ENCODE data around the gene SLC25A29.
"Not testable (repeated sequence)": the region's sequence is repeated elsewhere in the genome, so short reads cannot be mapped to it uniquely, and the experiment has no call there.

The SLC25A29 gene

GRCh38 chr14:100313464-100314230 lies 7.4 kb upstream of the SLC25A29 start:
- H3K4me2 ChIP-seq (ENCODE audit: low read depth, low read length, poor library complexity, severe bottlenecking), result no peak overlapping the region
- H3K4me3 ChIP-seq (ENCODE audit: low read length, poor library complexity, severe bottlenecking), result no peak overlapping the region
- no peaks in the 10 kb centered on the region for H3K36me3 ChIP-seq (ENCODE audit: insufficient read depth, low read length)
- no peak for TF ChIP-seq CTCF (conservative IDR thresholded peaks at IDR 0.05; ENCODE audit: low read length)
- TF ChIP-seq EZH2phosphoT487 (IDR thresholded peaks at IDR 0.05; ENCODE audit: borderline replicate concordance), result no peak
- no peaks in the 10 kb centered on the region for H3F3A ChIP-seq (ENCODE audit: low read depth)
- peaks cover 5% of the 10 kb centered on the region for H3K4me1 ChIP-seq (ENCODE audit: insufficient read depth, low read length, poor library complexity, severe bottlenecking)
- H3K9me3 ChIP-seq (ENCODE audit: insufficient read depth, low read depth, low read length), result no peaks in the 10 kb centered on the region
- H3K27me3 ChIP-seq (ENCODE audit: insufficient read depth, low read length, poor library complexity, severe bottlenecking), result no peaks in the 10 kb centered on the region
- no peak overlapping the region for H2AFZ ChIP-seq (ENCODE audit: low read length)
- H3K9me2 ChIP-seq (replicated peaks; ENCODE audit: low read depth, low read length), result no peaks in the 10 kb centered on the region
- H3K79me2 ChIP-seq (ENCODE audit: insufficient read depth, low read length), result no peaks in the 10 kb centered on the region
- no peaks in the 10 kb centered on the region for H4K20me1 ChIP-seq (ENCODE audit: insufficient read depth, low read length, poor library complexity, severe bottlenecking)
- no peak overlapping the region for H3K9ac ChIP-seq (ENCODE audit: low read depth, low read length, poor library complexity, severe bottlenecking)

GRCh38 chr14:100312877-100313400 lies 6.7 kb upstream of the SLC25A29 start:
- H3K9ac ChIP-seq (ENCODE audit: low read depth, low read length, poor library complexity, severe bottlenecking), result no peak overlapping the region
- no peaks in the 10 kb centered on the region for H3K27me3 ChIP-seq (ENCODE audit: insufficient read depth, low read length, poor library complexity, severe bottlenecking)
- no peak overlapping the region for H2AFZ ChIP-seq (ENCODE audit: low read length)
- no peak overlapping the region for H3K4me2 ChIP-seq (ENCODE audit: low read depth, low read length, poor library complexity, severe bottlenecking)
- no peaks in the 10 kb centered on the region for H3K9me2 ChIP-seq (replicated peaks; ENCODE audit: low read depth, low read length)
- TF ChIP-seq EZH2phosphoT487 (IDR thresholded peaks at IDR 0.05; ENCODE audit: borderline replicate concordance) (no peak), CTCF (conservative IDR thresholded peaks at IDR 0.05; ENCODE audit: low read length) (no peak)
- H3K36me3 ChIP-seq (ENCODE audit: insufficient read depth, low read length), result no peaks in the 10 kb centered on the region
- H3K79me2 ChIP-seq (ENCODE audit: insufficient read depth, low read length), result peaks cover 4% of the 10 kb centered on the region; the same call in 1 of the 2 replicates
- H3K9me3 ChIP-seq (ENCODE audit: insufficient read depth, low read depth, low read length), result no peaks in the 10 kb centered on the region
- no peaks in the 10 kb centered on the region for H3F3A ChIP-seq (ENCODE audit: low read depth)
- no peaks in the 10 kb centered on the region for H4K20me1 ChIP-seq (ENCODE audit: insufficient read depth, low read length, poor library complexity, severe bottlenecking)
- peaks cover 10% of the 10 kb centered on the region for H3K4me1 ChIP-seq (ENCODE audit: insufficient read depth, low read length, poor library complexity, severe bottlenecking)
- H3K4me3 ChIP-seq (ENCODE audit: low read length, poor library complexity, severe bottlenecking), result no peak overlapping the region

- Histone ChIP-seq H3K4me1 (ENCODE audit: insufficient read depth, low read length, poor library complexity, severe bottlenecking) (peaks cover 16% of the 10 kb centered on the region), H3K79me2 (ENCODE audit: insufficient read depth, low read length) (peaks cover 10% of the 10 kb centered on the region)
- H3K9me2 ChIP-seq (replicated peaks; ENCODE audit: low read depth, low read length); H3K9me3 ChIP-seq (ENCODE audit: insufficient read depth, low read depth, low read length); H3K36me3 ChIP-seq (ENCODE audit: insufficient read depth, low read length); H3K4me3 ChIP-seq (ENCODE audit: low read length, poor library complexity, severe bottlenecking); H3K4me2 ChIP-seq (ENCODE audit: low read depth, low read length, poor library complexity, severe bottlenecking); H4K20me1 ChIP-seq (ENCODE audit: insufficient read depth, low read length, poor library complexity, severe bottlenecking); H3K9ac ChIP-seq (ENCODE audit: low read depth, low read length, poor library complexity, severe bottlenecking); H2AFZ ChIP-seq (ENCODE audit: low read length); H3F3A ChIP-seq (ENCODE audit: low read depth); H3K27me3 ChIP-seq (ENCODE audit: insufficient read depth, low read length, poor library complexity, severe bottlenecking): not testable (repeated sequence)
These were observed 6.0 kb upstream of the SLC25A29 start for GRCh38 chr14:100312110-100312876.

All from Loucy (cell line).